K562 (cell line): Measurements from ENCODE around the gene TFE3. TPM values are rescaled to one million over a fixed set of nuclear protein-coding genes. Genes with fewer than 3 reads are reported as not detected.
A peak's percentile ranks its signal among the peaks of the same experiment; 100 is the strongest.

Experiments
- ATF1 ChIP-seq, 2 experiments: fragments of 450-650 bp in 1 of 2; IDR thresholded peaks; 2 replicates each; pipeline ENCODE4 v1.6.1; 2016; ENCODE audit warnings: missing compliant biosample characterization in 1 of 2, missing genetic modification characterization in 1 of 2
- CBFA2T3 ChIP-seq: fragments of 450-650 bp; IDR thresholded peaks from 2 replicates; pipeline ENCODE4 v1.6.1; 2017
- DNMT1 ChIP-seq: fragments of 450-650 bp; IDR thresholded peaks from 2 replicates; pipeline ENCODE4 v1.6.1; 2016; ENCODE audit warnings: antibody characterized with exemption, mild to moderate bottlenecking
- ERF ChIP-seq: fragments of 450-650 bp; formaldehyde crosslinking; IDR thresholded peaks from 2 replicates; pipeline ENCODE4 v1.4.0; 2020; ENCODE audit warnings: mild to moderate bottlenecking, mixed read lengths
- ETV5 ChIP-seq: sonication (generic); formaldehyde crosslinking; IDR thresholded peaks from 2 replicates; pipeline ENCODE4 v1.4.0; 2020; ENCODE audit warnings: low read depth, mild to moderate bottlenecking, missing genetic modification reagents
- KLF16 ChIP-seq: IDR thresholded peaks from 2 replicates; pipeline ENCODE4 v1.6.1; 2016; ENCODE audit warnings: antibody characterized with exemption
- MTA3 ChIP-seq: fragments of 450-650 bp; formaldehyde crosslinking; IDR thresholded peaks from 2 replicates; pipeline ENCODE4 v1.6.1; 2017; ENCODE audit warnings: mild to moderate bottlenecking, borderline replicate concordance
- NELFE ChIP-seq: IDR thresholded peaks from 2 replicates; pipeline ENCODE4 v1.6.1; 2011; ENCODE audit warnings: mild to moderate bottlenecking; ENCODE audit not compliant: insufficient read depth, insufficient read length
- NFE2 ChIP-seq: IDR thresholded peaks from 2 replicates; pipeline ENCODE4 v1.6.1; 2014; ENCODE audit warnings: antibody characterized with exemption, low read depth
- NUFIP1 ChIP-seq: fragments of 450-650 bp; IDR thresholded peaks from 2 replicates; pipeline ENCODE4 v1.6.1; 2018; ENCODE audit not compliant: partially characterized antibody
- RBM17 ChIP-seq: fragments of 200-400 bp; formaldehyde crosslinking; IDR thresholded peaks from 2 replicates; pipeline ENCODE4 v1.6.1; 2017; ENCODE audit warnings: low read depth, mild to moderate bottlenecking, low read length, borderline replicate concordance
- SPI1 ChIP-seq: IDR thresholded peaks from 2 replicates; pipeline ENCODE4 v1.6.1; 2011; ENCODE audit warnings: low read depth, low read length, control low read depth, borderline replicate concordance
- TAF9B ChIP-seq: fragments of 450-650 bp; IDR thresholded peaks from 2 replicates; pipeline ENCODE4 v1.6.1; 2018; ENCODE audit warnings: mild to moderate bottlenecking; ENCODE audit not compliant: partially characterized antibody
- TEAD4 ChIP-seq, 2 experiments: sonication (generic) in 1 of 2; formaldehyde crosslinking in 1 of 2; IDR thresholded peaks; 2 replicates each; pipeline versions ENCODE4 v1.6.1 to v1.8.0; 2012 to 2022; ENCODE audit warnings: borderline replicate concordance in 1 of 2, inconsistent platforms in 1 of 2, low read length in 1 of 2, mild to moderate bottlenecking in 1 of 2, missing genetic modification reagents in 1 of 2
- ZC3H4 ChIP-seq: sonication (generic); formaldehyde crosslinking; IDR thresholded peaks from 2 replicates; pipeline ENCODE4 v1.9.0; 2021; ENCODE audit warnings: missing genetic modification reagents, borderline replicate concordance
- ZNF146 ChIP-seq: IDR thresholded peaks from one replicate; pipeline ENCODE4 v1.6.1; 2018; ENCODE audit warnings: missing compliant biosample characterization; ENCODE audit not compliant: unreplicated experiment
- ZNF583 ChIP-seq: fragments of 250-450 bp; sonication (Bioruptor Pico); IDR thresholded peaks from 2 replicates; pipeline ENCODE4 v1.4.0; 2020
- polyA plus RNA-seq, 8 experiments: library from polyadenylated mRNA; depleted of rRNA in 4 of 8; stranded (reverse) in 5 of 8; unstranded in 3 of 8; fragments of >200 nt; fragmentation: Nextera tagmentation in 2 of 8; fragmentation: Illumina TruSeq in 1 of 8; extraction: Ambion mirVana in 2 of 8; extraction: Trizol in 1 of 8; gene quantifications; 2 replicates each; pipeline versions ENCODE4 v1.2.1 to v1.2.3, GENCODE V29; 2011 to 2014; ENCODE audit warnings: inconsistent platforms in 1 of 8, missing spikeins in 1 of 8
- total RNA-seq, 7 experiments: library from RNA; depleted of rRNA in 6 of 7; stranded (reverse); fragments of >200 nt in 6 of 7; fragmentation: Illumina TruSeq in 2 of 7; extraction: Trizol in 2 of 7; gene quantifications; 2 replicates each; pipeline versions ENCODE4 v1.2.1 to v1.2.3, GENCODE V29; 2011 to 2021; ENCODE audit warnings: low replicate concordance in 1 of 7
- TF ChIP-seq, protein P1 (sequence below), 2 experiments: fragments of 450-650 bp; IDR thresholded peaks; 2 replicates each; pipeline ENCODE4 v1.6.1; 2018; ENCODE audit warnings: mild to moderate bottlenecking in 2 of 2, low read depth in 1 of 2; ENCODE audit not compliant: partially characterized antibody in 2 of 2
- TF ChIP-seq, protein P2 (sequence below): fragments of 250-450 bp; sonication (Bioruptor Pico); IDR thresholded peaks from 2 replicates; pipeline ENCODE4 v1.4.0; 2020; ENCODE audit warnings: mild to moderate bottlenecking, moderate library complexity
- TF ChIP-seq, protein P3 (sequence below): sonication (generic); formaldehyde crosslinking; IDR thresholded peaks from 2 replicates; pipeline ENCODE4 v1.8.0; 2022; ENCODE audit warnings: mild to moderate bottlenecking, low read depth, missing genetic modification reagents

Gene TFE3
- total and polyA plus RNA-seq, 9 of the 15 experiments (the other 6 are each of a cell fraction or from before 2014, with no cell fraction given) = 1.9 to 20.3 (median 11.9) TPM

DNA sequence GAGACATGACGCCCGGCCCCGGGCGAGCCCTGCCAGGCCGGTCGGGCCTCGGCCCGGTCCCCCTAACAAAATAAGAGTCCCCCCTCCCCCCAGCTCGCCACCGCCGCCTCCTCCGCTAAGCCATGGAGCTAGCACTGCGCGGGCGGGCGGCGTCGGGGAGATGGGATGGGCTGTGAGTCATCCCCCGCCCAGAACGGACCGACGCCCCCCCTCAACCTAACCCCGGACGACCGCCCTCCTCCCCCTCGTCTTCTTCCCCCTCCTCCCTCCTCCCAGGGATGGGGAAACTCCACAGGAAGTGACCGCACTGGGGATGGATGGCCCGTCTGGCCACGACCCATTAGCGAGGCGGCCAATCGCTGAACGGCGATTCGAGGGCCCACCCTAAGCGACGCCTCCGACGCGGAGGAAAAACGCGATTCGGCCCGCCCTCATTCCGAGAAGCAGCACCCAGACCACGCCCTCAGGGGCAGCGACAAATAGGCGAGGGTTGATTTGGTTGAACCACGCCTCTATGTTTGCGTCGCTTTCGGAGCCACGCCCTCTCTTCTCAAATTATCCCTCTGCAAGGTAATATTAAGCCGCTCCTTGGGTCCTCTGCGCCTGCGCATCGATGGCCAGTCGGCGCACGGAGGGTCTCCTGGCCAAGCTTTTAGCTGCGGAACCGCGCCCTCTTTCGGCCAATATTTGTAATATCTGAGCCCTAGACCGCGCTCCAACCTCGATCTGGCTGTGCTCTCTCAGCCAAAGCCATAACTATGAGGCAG is at the start of gene TFE3 (continued):
- no peak for TF ChIP-seq SPI1
- TF ChIP-seq RBM17 = no peak
- TF ChIP-seq TAF9B = no peak
- no peak for TF ChIP-seq NUFIP1
- TF ChIP-seq ATF1 (CRISPR knock-in tag; IDR thresholded peaks at IDR 0.05) = peak; percentile 41; the same call in 1 of the 2 replicates
- TF ChIP-seq ATF1 (tag; IDR thresholded peaks at IDR 0.05) = peak; percentile 85
- TF ChIP-seq, protein P1, sequence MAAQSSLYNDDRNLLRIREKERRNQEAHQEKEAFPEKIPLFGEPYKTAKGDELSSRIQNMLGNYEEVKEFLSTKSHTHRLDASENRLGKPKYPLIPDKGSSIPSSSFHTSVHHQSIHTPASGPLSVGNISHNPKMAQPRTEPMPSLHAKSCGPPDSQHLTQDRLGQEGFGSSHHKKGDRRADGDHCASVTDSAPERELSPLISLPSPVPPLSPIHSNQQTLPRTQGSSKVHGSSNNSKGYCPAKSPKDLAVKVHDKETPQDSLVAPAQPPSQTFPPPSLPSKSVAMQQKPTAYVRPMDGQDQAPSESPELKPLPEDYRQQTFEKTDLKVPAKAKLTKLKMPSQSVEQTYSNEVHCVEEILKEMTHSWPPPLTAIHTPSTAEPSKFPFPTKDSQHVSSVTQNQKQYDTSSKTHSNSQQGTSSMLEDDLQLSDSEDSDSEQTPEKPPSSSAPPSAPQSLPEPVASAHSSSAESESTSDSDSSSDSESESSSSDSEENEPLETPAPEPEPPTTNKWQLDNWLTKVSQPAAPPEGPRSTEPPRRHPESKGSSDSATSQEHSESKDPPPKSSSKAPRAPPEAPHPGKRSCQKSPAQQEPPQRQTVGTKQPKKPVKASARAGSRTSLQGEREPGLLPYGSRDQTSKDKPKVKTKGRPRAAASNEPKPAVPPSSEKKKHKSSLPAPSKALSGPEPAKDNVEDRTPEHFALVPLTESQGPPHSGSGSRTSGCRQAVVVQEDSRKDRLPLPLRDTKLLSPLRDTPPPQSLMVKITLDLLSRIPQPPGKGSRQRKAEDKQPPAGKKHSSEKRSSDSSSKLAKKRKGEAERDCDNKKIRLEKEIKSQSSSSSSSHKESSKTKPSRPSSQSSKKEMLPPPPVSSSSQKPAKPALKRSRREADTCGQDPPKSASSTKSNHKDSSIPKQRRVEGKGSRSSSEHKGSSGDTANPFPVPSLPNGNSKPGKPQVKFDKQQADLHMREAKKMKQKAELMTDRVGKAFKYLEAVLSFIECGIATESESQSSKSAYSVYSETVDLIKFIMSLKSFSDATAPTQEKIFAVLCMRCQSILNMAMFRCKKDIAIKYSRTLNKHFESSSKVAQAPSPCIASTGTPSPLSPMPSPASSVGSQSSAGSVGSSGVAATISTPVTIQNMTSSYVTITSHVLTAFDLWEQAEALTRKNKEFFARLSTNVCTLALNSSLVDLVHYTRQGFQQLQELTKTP (IDR thresholded peaks at IDR 0.05; ENCODE audit: low read depth in 1 of 2, partially characterized antibody in 2 of 2) = no peak
- TF ChIP-seq ERF (CRISPR knock-in tag) = no peak
- TF ChIP-seq KLF16 = no peak
- no peak for TF ChIP-seq ETV5 (CRISPR knock-in tag)
- no peak for TF ChIP-seq ZNF583 (CRISPR knock-in tag)
- 0 out of 2 replicates have a peak, but pooled peaks have one; percentile 22 for TF ChIP-seq TEAD4 (IDR thresholded peaks at IDR 0.05; ENCODE audit: low read length)
- TF ChIP-seq TEAD4 (CRISPR knock-in tag; IDR thresholded peaks at IDR 0.05; ENCODE audit: borderline replicate concordance) = no peak
- TF ChIP-seq, protein P2, sequence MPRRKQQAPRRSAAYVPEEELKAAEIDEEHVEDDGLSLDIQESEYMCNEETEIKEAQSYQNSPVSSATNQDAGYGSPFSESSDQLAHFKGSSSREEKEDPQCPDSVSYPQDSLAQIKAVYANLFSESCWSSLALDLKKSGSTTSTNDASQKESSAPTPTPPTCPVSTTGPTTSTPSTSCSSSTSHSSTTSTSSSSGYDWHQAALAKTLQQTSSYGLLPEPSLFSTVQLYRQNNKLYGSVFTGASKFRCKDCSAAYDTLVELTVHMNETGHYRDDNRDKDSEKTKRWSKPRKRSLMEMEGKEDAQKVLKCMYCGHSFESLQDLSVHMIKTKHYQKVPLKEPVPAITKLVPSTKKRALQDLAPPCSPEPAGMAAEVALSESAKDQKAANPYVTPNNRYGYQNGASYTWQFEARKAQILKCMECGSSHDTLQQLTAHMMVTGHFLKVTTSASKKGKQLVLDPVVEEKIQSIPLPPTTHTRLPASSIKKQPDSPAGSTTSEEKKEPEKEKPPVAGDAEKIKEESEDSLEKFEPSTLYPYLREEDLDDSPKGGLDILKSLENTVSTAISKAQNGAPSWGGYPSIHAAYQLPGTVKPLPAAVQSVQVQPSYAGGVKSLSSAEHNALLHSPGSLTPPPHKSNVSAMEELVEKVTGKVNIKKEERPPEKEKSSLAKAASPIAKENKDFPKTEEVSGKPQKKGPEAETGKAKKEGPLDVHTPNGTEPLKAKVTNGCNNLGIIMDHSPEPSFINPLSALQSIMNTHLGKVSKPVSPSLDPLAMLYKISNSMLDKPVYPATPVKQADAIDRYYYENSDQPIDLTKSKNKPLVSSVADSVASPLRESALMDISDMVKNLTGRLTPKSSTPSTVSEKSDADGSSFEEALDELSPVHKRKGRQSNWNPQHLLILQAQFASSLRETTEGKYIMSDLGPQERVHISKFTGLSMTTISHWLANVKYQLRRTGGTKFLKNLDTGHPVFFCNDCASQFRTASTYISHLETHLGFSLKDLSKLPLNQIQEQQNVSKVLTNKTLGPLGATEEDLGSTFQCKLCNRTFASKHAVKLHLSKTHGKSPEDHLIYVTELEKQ = no peak
- no peak for TF ChIP-seq ZC3H4
- no peak for TF ChIP-seq NFE2
- peak; percentile 65 for TF ChIP-seq MTA3
- no peak for TF ChIP-seq ZNF146 (CRISPR knock-in tag)
- no peak for TF ChIP-seq DNMT1
- TF ChIP-seq CBFA2T3 = 0 out of 2 replicates have a peak, but pooled peaks have one; percentile 11
- TF ChIP-seq NELFE = no peak
- TF ChIP-seq, protein P3, sequence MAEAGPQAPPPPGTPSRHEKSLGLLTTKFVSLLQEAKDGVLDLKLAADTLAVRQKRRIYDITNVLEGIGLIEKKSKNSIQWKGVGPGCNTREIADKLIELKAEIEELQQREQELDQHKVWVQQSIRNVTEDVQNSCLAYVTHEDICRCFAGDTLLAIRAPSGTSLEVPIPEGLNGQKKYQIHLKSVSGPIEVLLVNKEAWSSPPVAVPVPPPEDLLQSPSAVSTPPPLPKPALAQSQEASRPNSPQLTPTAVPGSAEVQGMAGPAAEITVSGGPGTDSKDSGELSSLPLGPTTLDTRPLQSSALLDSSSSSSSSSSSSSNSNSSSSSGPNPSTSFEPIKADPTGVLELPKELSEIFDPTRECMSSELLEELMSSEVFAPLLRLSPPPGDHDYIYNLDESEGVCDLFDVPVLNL (CRISPR knock-in tag) = no peak
